ENCODE results near the gene TXNDC2.

DNA sequence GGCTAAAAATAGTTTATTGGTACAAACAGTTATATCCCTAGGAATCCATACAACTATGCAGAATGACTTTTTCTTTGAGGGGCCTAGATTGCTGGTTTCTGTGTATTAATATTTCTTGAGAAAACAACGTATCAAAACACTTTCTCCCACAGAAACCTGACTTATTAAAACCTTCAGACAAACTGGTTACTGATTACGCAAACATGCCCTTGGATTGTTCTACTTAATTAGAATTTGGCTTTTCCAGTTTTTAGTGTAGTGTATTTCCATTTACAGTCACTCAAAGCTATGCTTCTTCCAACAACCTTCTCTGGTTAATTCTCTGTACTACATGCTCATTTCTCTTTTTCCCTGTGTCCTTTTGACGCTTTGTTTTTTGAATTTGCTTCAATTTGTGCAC, 48.1 kb downstream of the TXNDC2 start:
- TF ChIP-seq, protein P1, sequence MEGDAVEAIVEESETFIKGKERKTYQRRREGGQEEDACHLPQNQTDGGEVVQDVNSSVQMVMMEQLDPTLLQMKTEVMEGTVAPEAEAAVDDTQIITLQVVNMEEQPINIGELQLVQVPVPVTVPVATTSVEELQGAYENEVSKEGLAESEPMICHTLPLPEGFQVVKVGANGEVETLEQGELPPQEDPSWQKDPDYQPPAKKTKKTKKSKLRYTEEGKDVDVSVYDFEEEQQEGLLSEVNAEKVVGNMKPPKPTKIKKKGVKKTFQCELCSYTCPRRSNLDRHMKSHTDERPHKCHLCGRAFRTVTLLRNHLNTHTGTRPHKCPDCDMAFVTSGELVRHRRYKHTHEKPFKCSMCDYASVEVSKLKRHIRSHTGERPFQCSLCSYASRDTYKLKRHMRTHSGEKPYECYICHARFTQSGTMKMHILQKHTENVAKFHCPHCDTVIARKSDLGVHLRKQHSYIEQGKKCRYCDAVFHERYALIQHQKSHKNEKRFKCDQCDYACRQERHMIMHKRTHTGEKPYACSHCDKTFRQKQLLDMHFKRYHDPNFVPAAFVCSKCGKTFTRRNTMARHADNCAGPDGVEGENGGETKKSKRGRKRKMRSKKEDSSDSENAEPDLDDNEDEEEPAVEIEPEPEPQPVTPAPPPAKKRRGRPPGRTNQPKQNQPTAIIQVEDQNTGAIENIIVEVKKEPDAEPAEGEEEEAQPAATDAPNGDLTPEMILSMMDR (IDR thresholded peaks at IDR 0.05): no peak
- no peak for TF ChIP-seq EZH2 (IDR thresholded peaks at IDR 0.05)

Data from neural progenitor cell (in vitro differentiated cells).